MV-4-11 (cell line): ENCODE data around the gene PRLR.

ENCODE experiments used
- DNase-seq: peaks from one replicate; lab custom pipeline; 2025; lab: John Stamatoyannopoulos, UW

Gene PRLR

GRCh38 chr5:35031276-35031675 is 199.0 kb downstream of the PRLR start:
- DNase-seq: no peak

- DNase-seq: peak; percentile 76
Measured at GRCh38 chr5:35030426-35031100, 199.7 kb downstream of the PRLR start.

- DNase-seq: peak; percentile 17
Measured at GRCh38 chr5:35029333-35029732, 201.0 kb downstream of the PRLR start.

GRCh38 chr5:35026941-35027340 is 203.3 kb downstream of the PRLR start:
- DNase-seq: no peak

- DNase-seq: no peak
Measured at GRCh38 chr5:35026280-35026840, 203.9 kb downstream of the PRLR start.

GRCh38 chr5:35024911-35025510 is 205.3 kb downstream of the PRLR start:
- no peak for DNase-seq

- no peak for DNase-seq
Measured at GRCh38 chr5:35023391-35024178, 206.7 kb downstream of the PRLR start.

GRCh38 chr5:35016174-35017051 is 213.9 kb downstream of the PRLR start:
- peak; percentile 64 for DNase-seq

- DNase-seq: no peak
Measured at GRCh38 chr5:35015063-35015462, 215.2 kb downstream of the PRLR start.

- DNase-seq: peak; percentile 68
Measured at GRCh38 chr5:35012796-35013195, 217.5 kb downstream of the PRLR start.

GRCh38 chr5:35012365-35012764 is 217.9 kb downstream of the PRLR start:
- no peak for DNase-seq

GRCh38 chr5:35010676-35011075 is 219.6 kb downstream of the PRLR start:
- DNase-seq: no peak

- no peak for DNase-seq
Measured at GRCh38 chr5:35009657-35010056, 220.6 kb downstream of the PRLR start.

- DNase-seq: no peak
Measured at GRCh38 chr5:35009019-35009418, 221.3 kb downstream of the PRLR start.

- no peak for DNase-seq
Measured at GRCh38 chr5:35004771-35005170, 225.5 kb downstream of the PRLR start.

GRCh38 chr5:35004200-35004599 is 226.1 kb downstream of the PRLR start:
- no peak for DNase-seq

GRCh38 chr5:35003018-35003957 is 227.0 kb downstream of the PRLR start:
- DNase-seq: peak; percentile 46

- DNase-seq: no peak
Measured at GRCh38 chr5:35002459-35002858, 227.8 kb downstream of the PRLR start.

- DNase-seq: no peak
Measured at GRCh38 chr5:35001842-35002241, 228.4 kb downstream of the PRLR start.
